Measurements from ENCODE around the gene CYP2B6.

DNA sequence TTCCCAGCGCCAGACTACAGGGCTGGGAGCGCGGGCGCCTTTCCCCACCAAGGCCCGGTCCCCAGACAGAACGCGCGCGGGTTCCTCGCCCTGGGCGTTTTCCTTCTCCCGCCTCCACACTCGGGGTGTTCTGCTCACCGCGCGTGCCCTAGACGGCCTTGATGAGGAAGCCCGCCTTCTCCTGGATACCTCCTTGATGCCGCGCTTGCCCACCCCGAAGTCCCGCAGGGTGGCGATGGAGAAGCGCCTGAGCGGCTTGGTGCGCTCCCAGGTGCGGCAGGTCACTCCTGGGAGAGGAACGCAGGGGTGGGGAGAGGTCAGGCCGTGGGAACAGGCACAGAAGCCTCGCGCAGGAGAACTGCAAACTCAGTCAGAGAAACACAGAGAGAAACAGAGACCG, 34.8 kb downstream of the CYP2B6 start:
- TF ChIP-seq, protein P1, sequence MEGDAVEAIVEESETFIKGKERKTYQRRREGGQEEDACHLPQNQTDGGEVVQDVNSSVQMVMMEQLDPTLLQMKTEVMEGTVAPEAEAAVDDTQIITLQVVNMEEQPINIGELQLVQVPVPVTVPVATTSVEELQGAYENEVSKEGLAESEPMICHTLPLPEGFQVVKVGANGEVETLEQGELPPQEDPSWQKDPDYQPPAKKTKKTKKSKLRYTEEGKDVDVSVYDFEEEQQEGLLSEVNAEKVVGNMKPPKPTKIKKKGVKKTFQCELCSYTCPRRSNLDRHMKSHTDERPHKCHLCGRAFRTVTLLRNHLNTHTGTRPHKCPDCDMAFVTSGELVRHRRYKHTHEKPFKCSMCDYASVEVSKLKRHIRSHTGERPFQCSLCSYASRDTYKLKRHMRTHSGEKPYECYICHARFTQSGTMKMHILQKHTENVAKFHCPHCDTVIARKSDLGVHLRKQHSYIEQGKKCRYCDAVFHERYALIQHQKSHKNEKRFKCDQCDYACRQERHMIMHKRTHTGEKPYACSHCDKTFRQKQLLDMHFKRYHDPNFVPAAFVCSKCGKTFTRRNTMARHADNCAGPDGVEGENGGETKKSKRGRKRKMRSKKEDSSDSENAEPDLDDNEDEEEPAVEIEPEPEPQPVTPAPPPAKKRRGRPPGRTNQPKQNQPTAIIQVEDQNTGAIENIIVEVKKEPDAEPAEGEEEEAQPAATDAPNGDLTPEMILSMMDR (IDR thresholded peaks at IDR 0.05) = no peak
- no peak for TF ChIP-seq POLR2A (IDR thresholded peaks at IDR 0.05)

Measured in body of pancreas (tissue), 4 donors.